Mammary epithelial cell (primary cell): ENCODE measurements around the gene ANO1.

ENCODE experiments used
- CTCF ChIP-seq, 2 donors: IDR thresholded peaks in 1 of 2; conservative IDR thresholded peaks in 1 of 2; 2 replicates each; pipeline ENCODE4 v1.5.1; 2011 to 2012; ENCODE audit warnings: inconsistent platforms in 2 of 2, low read length in 2 of 2, mild to moderate bottlenecking in 2 of 2, control low read depth in 1 of 2, low read depth in 1 of 2; ENCODE audit not compliant: insufficient read depth in 1 of 2; ENCODE audit errors: extremely low read depth in 1 of 2
- EZH2 ChIP-seq: IDR thresholded peaks from 2 replicates; pipeline ENCODE4 v1.6.1; 2012; ENCODE audit warnings: low read length, inconsistent platforms, borderline replicate concordance

GRCh38 chr11:70174547-70175235 lies 96.6 kb downstream of the ANO1 start:
- no peak for TF ChIP-seq EZH2
- no peak for TF ChIP-seq CTCF (conservative IDR thresholded peaks at IDR 0.05 in 1 of 2, IDR thresholded peaks at IDR 0.05 in 1 of 2; ENCODE audit: extremely low read depth in 1 of 2, insufficient read depth in 1 of 2, low read depth in 1 of 2, low read length in 2 of 2)
